GM18505 (cell line): ENCODE data around the gene MOBP.

Experiments
- ATAC-seq: cut with Tn5 transposase; IDR thresholded peaks from one replicate; pipeline ENCODE4 v1.9.1; 2021; ENCODE audit not compliant: unreplicated experiment
- POLR2A ChIP-seq: IDR thresholded peaks from 4 replicates; pipeline ENCODE4 v1.6.1; 2011; ENCODE audit warnings: borderline replicate concordance; ENCODE audit not compliant: insufficient read depth, insufficient read length; ENCODE audit errors: extremely low read depth

The MOBP gene

DNA sequence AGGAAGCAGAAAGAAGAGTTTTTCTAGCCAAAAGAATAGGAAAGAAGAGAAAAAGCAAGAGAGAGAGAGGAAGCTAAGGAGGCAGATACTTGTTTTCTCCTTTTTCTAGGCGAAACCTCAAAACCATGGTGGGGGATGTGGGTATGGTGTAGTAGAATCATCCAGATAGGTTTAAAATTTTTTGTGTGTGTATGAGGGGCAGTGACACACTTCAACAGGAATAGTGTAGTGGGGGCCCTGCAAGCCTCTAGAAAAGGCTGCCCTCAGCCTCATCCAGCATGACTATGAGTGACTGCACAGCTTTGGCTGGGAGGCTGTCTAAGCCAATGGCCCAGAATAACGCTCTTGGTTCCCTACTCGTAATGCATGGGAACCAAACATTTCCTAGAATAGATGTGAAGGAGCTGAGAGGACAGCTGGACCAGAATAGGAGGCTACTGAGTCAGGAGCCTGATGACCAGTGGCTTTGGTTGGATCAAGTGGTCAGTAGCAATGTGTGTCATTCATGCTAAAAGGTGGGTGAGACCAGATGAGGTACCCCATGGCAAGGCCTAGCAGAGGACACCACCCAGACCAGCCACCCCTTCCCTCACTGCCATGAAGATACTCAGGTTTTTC lies 24.4 kb downstream of the MOBP start:
- no peak for ATAC-seq
- no peak for TF ChIP-seq POLR2A

DNA sequence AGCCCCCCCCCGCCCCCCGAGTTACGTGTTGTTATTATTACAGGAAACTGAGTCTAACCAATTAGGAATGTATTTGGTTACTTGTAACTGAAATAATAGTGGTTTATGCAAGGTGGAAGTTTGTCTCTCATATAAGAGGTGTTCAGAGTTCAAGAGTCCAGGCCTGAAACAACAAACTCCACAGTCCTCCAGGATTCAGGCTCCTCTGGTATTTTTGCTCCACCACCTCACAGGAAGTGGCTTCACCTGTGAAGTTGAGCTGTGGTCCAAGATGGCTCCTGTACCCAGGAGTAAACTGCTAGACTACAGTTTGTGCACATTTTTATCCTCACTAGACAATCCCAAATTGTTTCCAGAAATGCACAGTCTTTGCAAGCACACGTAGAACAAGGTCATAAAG lies 27.3 kb downstream of the MOBP start:
- no peak for TF ChIP-seq POLR2A
- ATAC-seq, result no peak

DNA sequence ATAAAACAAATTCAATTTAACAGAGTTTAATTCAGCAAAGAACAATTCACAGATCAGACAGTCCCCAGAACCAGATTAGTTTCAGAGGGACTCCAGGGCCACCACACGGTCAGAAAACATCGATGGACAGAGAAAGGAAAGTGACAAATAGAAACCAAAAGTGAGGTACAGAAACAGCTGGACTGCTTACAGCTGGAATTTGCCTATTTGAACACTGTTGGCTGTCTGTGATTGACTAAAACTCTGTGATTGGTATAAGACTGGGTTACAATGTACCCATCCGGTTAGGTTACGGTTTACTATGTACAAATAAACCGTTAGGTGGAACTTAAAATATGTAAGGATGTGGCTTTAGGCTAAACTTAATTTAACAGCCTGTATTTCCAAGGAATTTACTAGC lies 30.3 kb downstream of the MOBP start:
- no peak for ATAC-seq
- TF ChIP-seq POLR2A, result no peak

DNA sequence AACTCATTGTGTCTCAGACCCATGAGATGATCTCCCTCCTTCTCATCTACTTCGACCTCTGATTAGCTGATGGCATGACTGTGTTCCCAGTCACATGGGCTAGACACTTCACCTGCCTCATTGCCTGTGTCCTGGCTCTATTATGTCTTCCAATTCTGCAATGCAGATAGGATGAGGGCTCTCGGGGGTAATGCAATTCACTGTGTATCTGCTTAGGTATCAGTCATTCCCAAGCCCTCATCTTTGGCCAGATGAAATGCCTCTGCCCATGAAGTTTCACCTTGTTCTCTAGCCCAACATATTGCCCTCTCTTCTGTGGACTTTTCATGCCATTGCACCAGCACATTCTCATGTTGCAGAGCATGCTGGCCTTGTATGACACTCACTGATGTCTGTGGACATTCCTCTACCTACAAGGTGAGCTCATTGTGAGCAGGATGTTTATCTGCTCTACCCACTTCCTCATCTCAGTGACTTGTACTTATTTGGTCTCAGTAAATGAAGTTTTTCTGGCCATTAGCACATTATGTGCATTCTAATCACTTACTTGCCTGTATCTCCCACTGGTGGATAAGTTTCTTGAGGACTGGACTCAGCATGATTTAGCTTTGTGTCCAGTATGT lies 32.3 kb downstream of the MOBP start:
- no peak for TF ChIP-seq POLR2A
- no peak for ATAC-seq

DNA sequence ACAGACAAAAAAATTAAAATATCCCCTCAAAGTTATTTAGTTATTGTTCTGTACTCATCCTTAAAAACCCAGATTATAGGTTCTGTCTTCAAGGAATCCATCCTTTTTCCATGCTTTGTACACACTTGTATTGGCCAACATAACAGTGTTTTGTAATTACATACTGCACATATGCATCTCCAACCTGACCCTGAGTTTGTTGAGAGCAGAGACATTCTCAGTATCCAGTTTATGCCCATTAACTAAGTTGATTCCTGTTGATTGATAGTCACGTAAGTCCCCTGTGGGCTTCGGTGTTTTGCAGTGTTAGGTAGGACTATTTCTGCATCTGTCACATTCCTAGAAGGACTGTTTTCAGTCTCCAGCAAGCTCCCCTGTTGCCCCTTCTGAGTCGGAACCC lies 33.6 kb downstream of the MOBP start:
- no peak for TF ChIP-seq POLR2A
- ATAC-seq, result no peak

DNA sequence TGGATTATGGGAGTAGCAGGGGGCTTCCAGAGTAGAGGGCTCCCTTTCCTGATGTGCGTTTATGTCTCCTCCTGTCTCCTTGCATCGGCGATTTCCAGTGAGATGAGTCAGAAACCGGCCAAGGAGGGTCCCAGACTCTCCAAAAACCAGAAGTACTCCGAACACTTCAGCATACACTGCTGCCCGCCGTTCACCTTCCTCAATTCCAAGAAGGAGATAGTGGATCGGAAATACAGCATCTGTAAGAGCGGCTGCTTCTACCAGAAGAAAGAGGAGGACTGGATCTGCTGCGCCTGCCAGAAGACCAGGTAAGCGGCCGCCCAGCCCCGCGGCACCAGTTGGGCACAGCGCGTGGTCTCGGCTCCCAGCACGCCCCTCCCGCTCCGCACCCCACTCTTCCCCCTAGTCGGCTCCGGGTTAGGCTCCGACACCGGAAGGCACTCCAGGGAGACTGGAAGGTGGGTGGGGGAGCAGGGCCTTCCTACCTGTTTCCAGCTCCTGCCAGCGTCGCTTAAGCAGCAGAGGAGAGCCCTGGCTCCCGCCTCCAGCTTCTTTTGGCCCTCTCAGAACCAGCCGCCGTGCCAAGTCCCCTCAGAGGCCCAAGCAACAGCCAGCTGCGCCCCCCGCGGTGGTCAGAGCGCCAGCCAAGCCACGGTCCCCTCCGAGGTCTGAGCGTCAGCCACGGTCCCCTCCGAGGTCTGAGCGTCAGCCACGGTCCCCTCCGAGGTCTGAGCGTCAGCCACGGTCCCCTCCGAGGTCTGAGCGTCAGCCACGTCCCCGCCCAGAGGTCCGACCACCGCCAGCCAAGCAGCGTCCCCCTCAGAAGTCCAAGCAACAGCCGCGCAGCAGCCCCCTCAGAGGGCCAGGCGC lies 34.7 kb downstream of the MOBP start:
- no peak for ATAC-seq
- TF ChIP-seq POLR2A, result no peak

DNA sequence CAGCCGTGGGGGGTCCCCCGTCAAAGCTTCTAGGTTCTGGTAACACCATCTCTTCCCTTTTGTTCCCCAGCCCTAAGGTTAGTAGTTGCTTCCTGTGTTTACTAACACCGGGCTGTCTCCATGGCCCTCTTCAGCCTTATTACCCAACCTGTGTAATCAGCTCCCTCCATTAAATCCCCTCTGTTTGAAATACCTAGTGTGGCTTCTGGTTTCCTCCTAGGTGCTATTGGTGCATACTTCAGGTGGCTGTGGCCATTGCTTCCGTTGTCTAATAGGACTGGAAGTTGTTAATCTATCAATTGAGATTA lies 35.3 kb downstream of the MOBP start:
- no peak for TF ChIP-seq POLR2A
- no peak for ATAC-seq

DNA sequence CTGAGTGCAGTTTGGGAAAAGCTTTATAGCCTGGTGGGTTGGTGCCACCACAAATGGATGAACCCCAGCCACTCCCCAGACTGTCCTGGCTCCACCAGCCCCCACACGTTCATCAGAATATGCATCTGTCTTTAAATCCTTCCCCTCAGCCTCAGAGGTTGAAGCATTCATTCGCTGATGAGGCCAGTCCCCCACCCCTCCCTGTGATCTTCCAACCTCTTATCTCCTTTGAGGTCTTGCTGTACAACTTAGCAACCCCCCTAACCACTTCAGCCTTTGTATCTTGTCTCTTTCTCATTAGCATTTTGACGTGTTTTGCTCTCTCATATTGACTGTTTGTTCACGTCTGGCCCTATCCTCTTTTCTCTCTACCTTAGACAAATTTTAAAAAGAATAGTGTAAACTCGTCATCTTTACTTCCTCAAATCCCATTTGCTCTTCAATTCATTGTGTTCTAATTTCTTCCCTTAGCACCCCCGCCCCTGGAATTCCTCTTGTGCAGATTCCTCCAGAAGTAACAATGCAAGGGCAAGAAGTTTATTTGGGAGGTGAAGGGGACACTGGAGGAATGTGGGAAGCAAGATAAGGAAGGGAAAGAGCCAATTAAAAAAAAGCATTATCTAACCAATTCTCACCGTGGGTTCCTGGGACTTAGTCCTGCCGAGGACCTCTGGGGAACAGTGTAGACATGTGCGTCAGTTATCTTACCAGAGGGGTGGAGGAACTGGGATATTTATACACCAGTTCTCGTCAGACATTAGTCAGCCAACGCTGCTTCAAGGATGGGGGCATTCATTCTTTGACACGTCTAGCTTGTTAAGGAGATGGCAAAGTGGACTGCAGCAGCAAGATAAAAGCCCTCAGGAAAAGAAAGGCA lies 38.6 kb downstream of the MOBP start:
- ATAC-seq, result no peak
- TF ChIP-seq POLR2A, result no peak

DNA sequence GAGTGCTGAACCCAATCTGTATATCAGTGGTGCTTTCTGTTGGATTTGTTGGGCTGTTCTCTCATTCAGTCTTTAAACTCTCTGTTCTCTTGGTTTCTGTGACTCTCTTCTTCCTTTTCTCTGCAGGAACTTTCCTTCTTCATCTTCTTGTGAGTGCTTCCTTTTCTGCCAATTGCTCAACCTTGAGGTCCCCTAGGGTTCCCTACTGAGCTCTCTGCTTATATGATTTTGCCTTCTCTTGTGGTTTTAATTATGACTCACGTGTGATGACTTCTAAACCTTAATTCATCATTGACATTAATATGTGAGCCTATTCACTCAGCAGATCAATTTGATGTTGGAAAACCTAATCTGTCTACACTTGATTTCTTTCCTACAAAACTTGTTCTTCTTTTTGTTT lies 39.4 kb downstream of the MOBP start:
- no peak for TF ChIP-seq POLR2A
- no peak for ATAC-seq

DNA sequence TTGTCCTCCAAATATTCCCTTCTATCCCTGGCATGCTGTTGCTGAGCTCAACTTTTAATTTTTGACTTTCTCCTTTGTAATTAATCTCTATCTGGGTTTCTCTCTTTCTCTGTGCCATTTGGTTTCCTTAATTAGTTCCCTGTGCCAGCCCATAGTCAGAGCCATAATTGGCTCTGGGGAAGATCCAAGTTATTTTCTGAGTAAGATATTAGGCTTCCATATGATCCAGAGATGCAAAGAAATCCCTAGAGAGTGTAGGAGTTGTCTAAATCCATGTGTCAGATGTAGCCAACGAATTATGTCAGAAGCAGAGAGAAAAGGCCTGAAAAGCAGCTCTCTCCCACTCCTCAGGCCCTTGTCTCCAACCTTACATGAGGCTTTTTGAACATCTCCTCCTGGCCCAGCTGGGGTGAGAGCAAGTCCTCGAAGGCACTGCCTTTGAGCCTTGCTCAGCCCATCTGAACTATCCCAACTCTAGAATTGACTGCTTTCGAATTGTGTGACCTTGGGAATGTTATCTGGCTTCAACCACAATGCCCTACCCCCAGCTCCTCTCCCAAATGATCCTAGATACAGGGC lies 46.4 kb downstream of the MOBP start:
- TF ChIP-seq POLR2A, result no peak
- no peak for ATAC-seq

DNA sequence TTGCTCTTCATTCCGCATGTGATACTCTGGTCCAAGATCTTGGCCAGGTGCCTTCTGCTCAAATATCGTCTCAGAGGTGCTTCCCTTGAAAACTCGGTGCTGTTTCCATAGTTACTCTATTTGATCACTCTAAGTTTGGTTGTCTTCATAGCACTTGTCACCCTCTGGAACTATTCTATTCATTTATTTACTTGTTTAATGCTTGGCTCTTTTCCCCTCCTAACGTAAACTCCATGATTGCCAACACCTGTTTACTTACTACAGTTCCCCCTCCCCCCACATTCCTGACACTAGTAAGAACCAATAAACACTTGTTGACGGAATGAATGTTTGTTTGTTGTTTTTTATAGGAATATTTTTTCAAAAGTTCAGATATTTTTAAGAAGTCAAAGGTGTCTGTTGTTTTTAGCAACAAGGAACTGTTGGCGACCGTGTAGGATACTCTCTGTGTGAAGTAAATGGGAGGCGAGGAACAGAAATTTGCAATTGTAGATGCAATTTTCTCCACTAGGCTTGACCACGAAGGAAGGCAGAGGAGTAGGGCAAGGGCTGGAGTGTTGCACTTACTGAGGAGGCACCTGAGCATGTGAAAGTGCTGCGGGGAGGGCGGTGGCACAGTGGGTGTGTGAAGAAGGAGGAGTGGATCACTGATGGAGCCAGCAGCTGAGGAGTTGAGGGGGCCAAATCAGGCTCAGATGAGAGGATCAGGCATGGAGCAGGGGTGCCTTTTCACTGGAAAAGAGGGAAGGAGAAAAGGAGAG lies 48.4 kb downstream of the MOBP start:
- no peak for ATAC-seq
- TF ChIP-seq POLR2A, result no peak

DNA sequence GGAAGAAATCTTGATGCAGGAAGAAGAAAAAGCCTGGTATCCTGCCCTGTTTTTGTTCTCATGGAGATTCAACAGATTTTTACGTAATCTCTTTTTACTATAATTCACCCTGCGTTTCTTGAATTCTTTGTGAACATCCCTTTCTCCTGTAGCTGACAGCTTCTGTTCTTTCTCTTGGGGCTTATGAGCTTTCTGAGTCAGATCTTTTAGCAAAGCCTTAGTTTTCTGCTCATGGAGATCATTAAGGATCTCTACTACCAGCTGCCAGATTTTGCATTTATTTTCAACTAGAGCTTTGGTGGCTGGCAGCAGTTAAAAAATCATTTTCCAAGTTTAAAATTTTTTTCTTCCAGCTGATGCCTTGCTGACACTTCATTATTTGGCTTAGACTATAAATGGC lies 51.6 kb downstream of the MOBP start:
- ATAC-seq, result no peak
- TF ChIP-seq POLR2A, result no peak
